ENCODE data around the gene TDRD9.

Gene TDRD9

DNA sequence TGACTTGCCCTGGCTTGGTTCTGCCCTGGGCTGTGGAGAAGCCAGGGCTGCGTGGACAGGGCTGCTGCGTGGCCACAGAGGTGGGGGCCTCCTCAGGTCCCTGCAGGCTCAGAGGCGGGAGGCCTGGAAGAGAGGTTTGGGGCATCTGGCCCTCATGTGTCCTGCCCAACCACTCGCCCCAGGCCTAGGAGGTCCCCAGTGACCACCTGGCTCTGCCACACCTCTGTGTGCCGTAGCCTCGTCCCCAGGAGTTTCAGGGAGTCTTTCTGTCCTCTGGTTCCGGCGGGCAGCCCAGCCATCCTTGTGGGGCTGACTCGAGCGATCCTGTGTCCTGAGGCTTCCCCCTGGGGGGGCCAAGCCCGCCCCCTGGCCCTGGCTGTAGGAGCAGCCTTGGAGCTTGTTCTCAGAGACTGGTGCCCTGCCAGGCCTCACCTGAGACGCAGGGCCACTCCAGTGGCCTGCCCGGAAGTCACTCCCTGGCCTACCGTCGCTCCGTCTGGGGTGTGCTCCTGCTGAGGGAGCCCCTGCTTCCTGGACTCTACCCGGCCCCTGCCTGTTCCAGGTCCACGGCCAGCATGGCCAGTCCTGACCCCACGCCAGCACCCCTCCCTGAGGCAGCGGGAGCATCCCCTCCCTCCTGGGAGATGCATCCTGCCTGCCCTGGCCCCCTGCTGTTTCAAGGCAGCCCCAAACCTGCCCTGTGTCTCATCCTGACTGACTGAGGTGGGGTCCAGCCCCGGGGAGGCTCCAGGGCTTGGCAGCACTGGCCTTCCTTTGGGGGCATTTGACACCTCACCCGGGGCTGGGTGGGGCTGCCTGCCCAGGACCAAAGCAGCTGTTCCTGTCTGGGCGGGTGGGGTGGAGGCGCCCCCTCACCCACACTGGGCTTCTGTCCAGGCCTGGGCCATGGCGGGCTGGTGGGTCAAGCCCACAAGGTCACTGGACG lies 171.1 kb downstream of the TDRD9 start:
- TF ChIP-seq, protein P1, sequence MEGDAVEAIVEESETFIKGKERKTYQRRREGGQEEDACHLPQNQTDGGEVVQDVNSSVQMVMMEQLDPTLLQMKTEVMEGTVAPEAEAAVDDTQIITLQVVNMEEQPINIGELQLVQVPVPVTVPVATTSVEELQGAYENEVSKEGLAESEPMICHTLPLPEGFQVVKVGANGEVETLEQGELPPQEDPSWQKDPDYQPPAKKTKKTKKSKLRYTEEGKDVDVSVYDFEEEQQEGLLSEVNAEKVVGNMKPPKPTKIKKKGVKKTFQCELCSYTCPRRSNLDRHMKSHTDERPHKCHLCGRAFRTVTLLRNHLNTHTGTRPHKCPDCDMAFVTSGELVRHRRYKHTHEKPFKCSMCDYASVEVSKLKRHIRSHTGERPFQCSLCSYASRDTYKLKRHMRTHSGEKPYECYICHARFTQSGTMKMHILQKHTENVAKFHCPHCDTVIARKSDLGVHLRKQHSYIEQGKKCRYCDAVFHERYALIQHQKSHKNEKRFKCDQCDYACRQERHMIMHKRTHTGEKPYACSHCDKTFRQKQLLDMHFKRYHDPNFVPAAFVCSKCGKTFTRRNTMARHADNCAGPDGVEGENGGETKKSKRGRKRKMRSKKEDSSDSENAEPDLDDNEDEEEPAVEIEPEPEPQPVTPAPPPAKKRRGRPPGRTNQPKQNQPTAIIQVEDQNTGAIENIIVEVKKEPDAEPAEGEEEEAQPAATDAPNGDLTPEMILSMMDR (IDR thresholded peaks at IDR 0.05; ENCODE audit: control extremely low read depth, extremely low read depth, low read depth, missing control alignments): no peak
- no peak for DNase-seq (ENCODE audit: extremely low spot score)
- POLR2A ChIA-PET: interaction anchor here (0.5 kb wide), 1 partner anchor 149 kb away, joined by 5 read pairs; no protein-coding TSS in a partner anchor
- CTCF ChIA-PET: no interaction called here

DNA sequence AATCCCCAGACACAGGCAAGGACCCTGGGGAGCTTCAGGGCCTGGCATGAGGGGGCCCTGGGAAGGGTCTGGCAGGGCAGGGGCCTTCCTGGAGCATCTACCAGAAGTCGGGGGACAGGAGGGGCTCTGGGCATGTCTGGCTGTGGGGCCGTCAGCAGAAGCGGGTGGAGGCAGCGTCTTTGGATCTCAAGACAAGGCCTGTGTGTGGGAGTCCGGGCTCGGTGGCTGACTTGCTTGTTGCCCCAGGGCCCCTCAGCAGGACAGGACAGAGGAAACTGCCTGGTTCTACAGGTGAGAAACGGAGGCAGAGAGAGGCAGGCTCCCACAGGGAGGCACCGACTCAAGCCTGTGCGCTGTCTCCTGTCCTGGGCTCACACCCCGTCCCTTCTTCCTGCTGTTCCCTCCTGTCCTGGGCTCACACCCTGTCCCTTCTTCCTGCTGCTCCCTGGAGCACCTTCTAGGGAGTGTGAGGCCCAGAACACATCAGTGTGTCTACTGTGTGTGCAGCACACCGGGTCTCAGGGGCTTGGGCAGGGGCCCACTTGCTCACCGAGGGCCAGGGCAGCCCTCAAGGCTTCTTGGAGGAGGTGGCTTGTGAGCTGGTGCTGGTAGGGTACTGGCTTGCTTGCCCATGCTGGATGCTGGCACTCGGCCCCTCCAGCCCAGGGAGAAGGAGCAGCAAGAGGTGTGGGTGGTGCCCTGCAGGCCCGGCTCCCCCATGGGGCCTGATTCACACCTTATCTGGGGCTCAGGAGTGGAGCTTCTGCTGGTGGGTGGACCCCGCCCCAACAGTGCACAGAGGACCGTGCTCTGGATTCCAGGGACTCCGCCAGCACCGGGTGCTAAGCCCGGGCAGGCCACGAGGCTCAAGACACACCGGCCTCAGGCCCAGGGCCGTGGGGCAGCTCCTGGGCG lies 172.2 kb downstream of the TDRD9 start:
- ChIA-PET POLR2A (no interaction called here), CTCF (no interaction called here)
- DNase-seq (ENCODE audit: extremely low spot score): no peak
- TF ChIP-seq, protein P1 (IDR thresholded peaks at IDR 0.05; ENCODE audit: control extremely low read depth, extremely low read depth, low read depth, missing control alignments): no peak

DNA sequence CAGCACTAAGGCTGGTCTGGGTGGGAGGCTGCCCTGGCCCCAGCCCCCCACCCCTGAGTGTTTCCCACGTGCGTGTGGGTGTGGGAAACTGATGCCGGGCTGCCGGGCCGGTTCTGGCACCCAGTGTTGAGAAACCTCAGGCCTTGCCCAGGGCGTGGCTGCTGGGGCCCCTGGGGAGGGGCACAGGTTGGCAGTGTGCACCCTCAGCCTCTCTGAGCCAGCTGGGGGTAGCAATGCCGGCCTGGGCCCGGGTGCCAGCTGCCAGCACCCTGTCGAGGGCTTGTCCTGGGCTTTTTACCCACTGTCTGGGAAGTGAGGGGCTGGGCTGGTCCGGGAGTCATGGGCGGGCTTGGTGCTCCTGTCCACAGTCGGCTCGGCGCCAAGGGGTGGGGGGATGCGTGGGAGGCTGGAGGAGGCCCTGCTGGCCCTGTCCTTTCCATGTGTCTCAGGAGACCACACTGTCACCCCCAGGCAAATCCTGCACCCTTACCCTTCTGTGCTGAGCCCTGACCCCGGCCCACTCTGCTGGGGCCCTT lies 172.9 kb downstream of the TDRD9 start:
- ChIA-PET POLR2A (no interaction called here), CTCF (no interaction called here)
- no peak for DNase-seq (ENCODE audit: extremely low spot score)
- TF ChIP-seq, protein P1 (IDR thresholded peaks at IDR 0.05; ENCODE audit: control extremely low read depth, extremely low read depth, low read depth, missing control alignments): no peak

DNA sequence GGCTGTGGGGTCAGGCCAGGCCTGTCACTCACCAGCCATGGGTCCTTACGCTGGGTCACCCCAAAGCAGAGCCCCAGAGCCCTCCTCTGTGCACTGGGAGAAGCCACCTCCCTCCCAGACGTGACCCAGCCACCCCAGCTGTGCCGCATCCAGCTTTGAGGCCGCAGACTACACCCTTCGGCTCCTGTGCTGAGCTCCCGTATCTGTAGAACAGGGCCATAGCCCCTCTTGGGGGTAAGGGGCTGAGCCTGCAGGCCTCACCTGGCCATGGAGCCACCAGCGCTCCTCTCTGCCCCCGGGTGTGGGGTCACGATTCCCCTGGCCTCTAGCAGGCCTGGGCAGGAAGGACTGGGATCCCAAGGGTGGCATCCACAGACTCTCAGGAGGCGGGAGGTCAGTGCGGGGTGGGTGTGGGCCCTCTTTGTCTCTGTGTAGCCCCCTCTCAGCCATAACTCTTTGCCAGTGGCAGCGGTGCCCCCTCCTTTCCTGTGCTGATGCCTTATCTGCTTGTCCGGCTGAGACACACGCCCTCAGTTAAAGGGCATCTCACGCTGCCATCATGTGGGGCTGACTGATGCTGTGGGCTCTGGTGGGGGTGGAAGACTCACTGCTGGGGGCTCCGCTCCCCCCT lies 173.5 kb downstream of the TDRD9 start:
- ChIA-PET CTCF (no interaction called here), POLR2A (no interaction called here)
- no peak for DNase-seq (ENCODE audit: extremely low spot score)
- TF ChIP-seq, protein P1 (IDR thresholded peaks at IDR 0.05; ENCODE audit: control extremely low read depth, extremely low read depth, low read depth, missing control alignments): no peak

Data from GM10248 (cell line).